Heart right ventricle (tissue), 16 donors: ENCODE data around the gene PRR5L. TPM values are rescaled to one million over a fixed set of nuclear protein-coding genes. Genes with fewer than 3 reads are reported as not detected.

ENCODE experiments used
- ATAC-seq, 8 donors: fragments of 200-7000 bp; cut with Tn5 transposase; one replicate each; pipeline ENCODE4 v1.9.1; 2020; ENCODE audit warnings: mild to moderate bottlenecking in 8 of 8, moderate library complexity in 8 of 8, moderate number of reproducible peaks in 1 of 8
- DNase-seq, 2 donors: peaks; one replicate each; pipeline ENCODE4 v3.0.0-alpha.2; 2020
- H3K27ac ChIP-seq, 10 donors: fragments of 200-600 bp; sonication (generic) in 2 of 10; one replicate each; pipeline versions ENCODE4 v1.5.0 to v1.8.0; 2020 to 2022; ENCODE audit warnings: mild to moderate bottlenecking in 3 of 10
- H3K27me3 ChIP-seq, 7 donors: fragments of 200-600 bp; one replicate each; pipeline ENCODE4 v1.8.0; 2021 to 2022; ENCODE audit warnings: mild to moderate bottlenecking in 2 of 7
- H3K36me3 ChIP-seq, 9 donors: fragments of 200-600 bp; sonication (generic) in 1 of 9; one replicate each; pipeline versions ENCODE4 v1.5.0 to v1.8.0; 2020 to 2022; ENCODE audit warnings: mild to moderate bottlenecking in 2 of 9
- H3K4me1 ChIP-seq, 9 donors: fragments of 200-600 bp; sonication (generic) in 1 of 9; one replicate each; pipeline versions ENCODE4 v1.5.0 to v1.8.0; 2020 to 2022; ENCODE audit warnings: mild to moderate bottlenecking in 4 of 9
- H3K4me3 ChIP-seq, 10 donors: fragments of 200-600 bp; sonication (generic) in 2 of 10; one replicate each; pipeline versions ENCODE4 v1.5.0 to v1.8.0; 2020 to 2022; ENCODE audit warnings: mild to moderate bottlenecking in 7 of 10, moderate library complexity in 2 of 10
- H3K9me3 ChIP-seq, 11 donors: fragments of 200-600 bp in 10 of 11; sonication (generic) in 2 of 11; one replicate each; pipeline versions ENCODE4 v1.5.0 to v1.8.0; 2013 to 2022; ENCODE audit warnings: mild to moderate bottlenecking in 2 of 11, control low read depth in 1 of 11, moderate library complexity in 1 of 11
- CTCF ChIP-seq, 9 donors: fragments of 200-600 bp; sonication (generic) in 2 of 9; IDR thresholded peaks; one replicate each; pipeline versions ENCODE4 v1.5.0 to v1.8.0; 2021 to 2022; ENCODE audit warnings: antibody characterized with exemption in 9 of 9, mild to moderate bottlenecking in 5 of 9, moderate library complexity in 1 of 9
- WGBS, 2 donors: extraction: QIAGEN DNeasy Blood & Tissue Kit; methylation state at CpG; one replicate each; pipeline ENCODE4 v1.1.7; 2013; ENCODE audit warnings: inconsistent platforms in 1 of 2; 5-methylcytosine and 5-hydroxymethylcytosine counted together
- intact Hi-C, 10 donors: fragments of 100-400 bp; cut with DNase I; formaldehyde crosslinking; loops; one replicate each; pipeline versions ENCODE4 v1.11.1 to v1.14.2; 2022
- polyA plus RNA-seq, 2 donors: library from polyadenylated mRNA; stranded (reverse); fragments of 200-250 nt; gene quantifications; one replicate each; pipeline ENCODE4 v1.2.3, GENCODE V29; 2013
- total RNA-seq, 10 donors: library from RNA; stranded (reverse); fragmentation: NEBNext Ultra II Directional in 3 of 10; extraction: Animal tissue kit (Norgen Biotek cat#: 25700) in 3 of 10; gene quantifications; one replicate each; pipeline versions ENCODE4 v1.2.1 to v1.2.4, GENCODE V29; 2021 to 2023
- donor health status: Arrhythmogenic right ventricular cardiomyopathy.
- donor health status: ischemic (EF 13 %, LVEDD 7.1; RV severe dilation, severe dysfunction).
- donor health status: healthy with polysubstance abuse.
- donor health status: DM: no; HTN: yes; CAD: no.
- donor health status: DM: no; HTN: no; CAD: no.
- donor health status: ischemic (EF 25% LVEDD 6.9; RV normal size, moderate dysfunction).
- donor health status: ischemic (EF 25% LVEDD 5.7; RV mildly dilated, moderate dysfunction).
- donor health status: healthy.
- donor health status: DM: yes; HTN: yes; CAD: no.
- donor health status: Ischemic cardiomyopathy.
- donor health status: ischemic (EF 35%, LVEDD 5.7; RV mildly dilated, moderate dysfunction).
- donor health status: nonischemic (EF 11% LVEDD 7.7; RV severe dilation, severe dysfunction).
- donor health status: DM: yes; HTN: yes; CAD: no.
- donor health status: PGD.
- donor health status: ischemic (EF 29% LVEDD 5.4; RV normal size, mild dysfunction).
- donor health status: nonischemic (EF 23%, LVEDD 6.1; RV moderate dilation, normal function).

PRR5L gene
- total and polyA plus RNA-seq, 12 donors: 0.80 to 10.7 (median 2.4) TPM

DNA sequence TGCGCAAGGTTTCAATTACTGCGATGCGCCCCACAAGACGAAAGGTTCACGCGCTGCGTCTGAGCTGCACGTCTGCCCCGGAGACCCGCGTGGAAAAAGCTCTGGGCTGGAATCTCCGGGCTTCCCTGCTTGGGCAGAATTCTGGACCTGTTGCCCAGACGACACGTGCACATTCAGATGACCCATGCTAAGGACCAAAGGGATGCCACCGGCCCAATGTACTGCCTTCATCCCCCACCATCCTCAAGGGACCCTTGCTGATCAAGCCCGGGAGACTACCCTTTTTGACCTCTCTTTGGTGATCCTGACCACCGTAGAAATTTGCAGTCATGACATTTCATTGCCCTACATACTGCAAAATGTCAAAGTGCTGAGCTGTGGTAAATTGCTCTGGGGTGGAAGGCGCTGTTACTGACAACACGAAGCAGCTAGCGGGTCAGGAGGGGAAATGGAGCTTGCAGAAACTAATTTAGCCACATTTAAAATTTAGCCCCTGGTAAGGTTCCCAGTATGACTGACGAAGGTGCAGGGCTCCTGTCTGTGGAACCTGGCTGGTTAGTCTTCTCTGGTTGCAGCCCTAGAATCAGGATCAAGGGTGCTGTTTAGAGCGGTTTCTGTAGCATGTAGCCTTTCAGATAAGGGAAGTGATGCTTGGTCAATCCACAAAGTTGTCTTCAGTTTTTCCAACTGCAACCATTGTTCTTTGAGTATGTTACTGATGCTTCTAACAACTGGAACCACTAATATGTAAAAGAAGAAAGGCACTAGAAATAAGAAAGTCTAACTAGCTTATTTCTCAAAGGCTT is 81.9 kb downstream of the PRR5L start:
- peaks cover 0 to 23% (median 0%) of the 10 kb centered on the region in 9 donors for H3K36me3 ChIP-seq
- peaks cover 0 to 54% (median 14%) of the 10 kb centered on the region in 9 donors for H3K4me1 ChIP-seq
- no peaks in the 10 kb centered on the region for H3K9me3 ChIP-seq
- H3K27ac ChIP-seq: peak overlapping the region in 7 of 10 donors; percentile 28 to 87 (median 62)
- peaks cover 0 to 25% (median 15%) of the 10 kb centered on the region in 7 donors for H3K27me3 ChIP-seq
- H3K4me3 ChIP-seq: peak overlapping the region; percentile 45 to 88 (median 78)
- WGBS, 2 donors: 19 to 20% methylated on average over 22 of the region's 22 CpGs
- intact Hi-C loops: loop anchor here in 3 of 10 donors (5.0 to 10.0 kb wide), 3 partner anchors 77 to 99 kb away; no protein-coding TSS in a partner anchor
- ATAC-seq: peak in 5 of 8 donors; percentile 8 to 17 (median 10)
- no peak for DNase-seq
- TF ChIP-seq CTCF (IDR thresholded peaks at IDR 0.05): no peak

- Histone ChIP-seq H3K27ac (peak overlapping the region in 1 of 10 donors; percentile 87), H3K27me3 (peaks cover 0 to 25% (median 15%) of the 10 kb centered on the region in 7 donors), H3K9me3 (no peaks in the 10 kb centered on the region), H3K36me3 (peaks cover 0 to 34% (median 0%) of the 10 kb centered on the region in 9 donors), H3K4me3 (peak overlapping the region in 1 of 10 donors; percentile 83), H3K4me1 (peaks cover 0 to 49% (median 14%) of the 10 kb centered on the region in 9 donors)
- WGBS, 2 donors: 94 to 98% methylated on average over 3 of the region's 3 CpGs
- intact Hi-C loops: loop anchor here in 3 of 10 donors (5.0 to 10.0 kb wide), 3 partner anchors 75 to 98 kb away; no protein-coding TSS in a partner anchor
- no peak for ATAC-seq
- no peak for DNase-seq
- TF ChIP-seq CTCF (IDR thresholded peaks at IDR 0.05): no peak
These were observed 83.6 kb downstream of the PRR5L start for GRCh38 chr11:36379653-36380052.

DNA sequence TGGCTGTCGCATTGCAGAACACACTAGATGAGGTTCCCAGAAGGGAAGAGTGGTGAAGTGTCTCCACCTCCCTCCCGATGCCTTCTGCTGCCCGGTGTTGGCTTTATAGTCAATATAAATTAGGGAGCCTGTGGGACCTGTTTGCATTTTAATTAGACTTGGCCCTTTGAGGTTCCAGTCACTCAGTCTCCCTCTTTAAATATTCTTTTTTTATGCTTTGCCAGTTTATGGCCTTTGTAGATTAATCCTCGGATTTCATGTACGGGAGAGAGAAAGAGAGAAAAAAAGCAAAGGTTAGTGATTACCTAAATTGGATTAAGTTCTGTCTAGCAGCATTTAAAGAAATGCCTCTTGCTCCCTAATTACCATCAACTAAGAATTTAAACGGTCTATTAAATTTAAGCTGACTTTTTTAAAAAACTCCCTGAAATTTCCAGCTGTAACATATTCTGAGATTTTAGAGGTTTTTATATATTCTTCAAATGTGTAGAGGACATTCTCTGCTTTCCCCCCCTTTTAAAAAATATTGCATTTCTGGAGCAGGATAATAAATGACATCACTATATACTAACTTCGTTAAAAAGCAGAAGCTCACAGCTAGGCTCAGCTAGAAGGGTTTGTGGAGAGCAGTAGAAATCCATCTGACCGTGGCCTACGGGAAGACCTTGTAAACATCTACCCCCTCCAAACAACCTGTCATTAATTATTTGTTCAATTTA is 84.4 kb downstream of the PRR5L start:
- Histone ChIP-seq H3K9me3 (no peaks in the 10 kb centered on the region), H3K27me3 (peaks cover 0 to 21% (median 15%) of the 10 kb centered on the region in 7 donors), H3K36me3 (peaks cover 0 to 34% (median 0%) of the 10 kb centered on the region in 9 donors), H3K27ac (peak overlapping the region in 1 of 10 donors; percentile 59), H3K4me1 (peaks cover 0 to 48% (median 14%) of the 10 kb centered on the region in 9 donors), H3K4me3 (peak overlapping the region in 1 of 10 donors; percentile 15)
- intact Hi-C loops: no loop called here
- no peak for DNase-seq
- 91 to 92% methylated on average over 9 of the region's 9 CpGs for WGBS, 2 donors
- TF ChIP-seq CTCF (IDR thresholded peaks at IDR 0.05): no peak
- no peak for ATAC-seq

GRCh38 chr11:36381015-36381360 is 84.9 kb downstream of the PRR5L start:
- no peak for TF ChIP-seq CTCF (IDR thresholded peaks at IDR 0.05)
- ATAC-seq (no peak), DNase-seq (no peak)
- Histone ChIP-seq H3K4me1 (peaks cover 0 to 46% (median 14%) of the 10 kb centered on the region in 9 donors), H3K27ac (peak overlapping the region in 1 of 10 donors; percentile 59), H3K36me3 (peaks cover 0 to 34% (median 0%) of the 10 kb centered on the region in 9 donors), H3K9me3 (no peaks in the 10 kb centered on the region), H3K4me3 (peak overlapping the region in 1 of 10 donors; percentile 15), H3K27me3 (peaks cover 0 to 18% (median 15%) of the 10 kb centered on the region in 7 donors)
- WGBS, 2 donors: 88% methylated on average over 4 of the region's 4 CpGs
- intact Hi-C loops: no loop called here
